Measurements from ENCODE around the gene GRB10. TPM values are rescaled to one million over a fixed set of nuclear protein-coding genes. Genes with fewer than 3 reads are reported as not detected.

The GRB10 gene
- total RNA-seq, 4 donors from 2014 or later: 54.0 to 69.1 (median 61.6) TPM

DNA sequence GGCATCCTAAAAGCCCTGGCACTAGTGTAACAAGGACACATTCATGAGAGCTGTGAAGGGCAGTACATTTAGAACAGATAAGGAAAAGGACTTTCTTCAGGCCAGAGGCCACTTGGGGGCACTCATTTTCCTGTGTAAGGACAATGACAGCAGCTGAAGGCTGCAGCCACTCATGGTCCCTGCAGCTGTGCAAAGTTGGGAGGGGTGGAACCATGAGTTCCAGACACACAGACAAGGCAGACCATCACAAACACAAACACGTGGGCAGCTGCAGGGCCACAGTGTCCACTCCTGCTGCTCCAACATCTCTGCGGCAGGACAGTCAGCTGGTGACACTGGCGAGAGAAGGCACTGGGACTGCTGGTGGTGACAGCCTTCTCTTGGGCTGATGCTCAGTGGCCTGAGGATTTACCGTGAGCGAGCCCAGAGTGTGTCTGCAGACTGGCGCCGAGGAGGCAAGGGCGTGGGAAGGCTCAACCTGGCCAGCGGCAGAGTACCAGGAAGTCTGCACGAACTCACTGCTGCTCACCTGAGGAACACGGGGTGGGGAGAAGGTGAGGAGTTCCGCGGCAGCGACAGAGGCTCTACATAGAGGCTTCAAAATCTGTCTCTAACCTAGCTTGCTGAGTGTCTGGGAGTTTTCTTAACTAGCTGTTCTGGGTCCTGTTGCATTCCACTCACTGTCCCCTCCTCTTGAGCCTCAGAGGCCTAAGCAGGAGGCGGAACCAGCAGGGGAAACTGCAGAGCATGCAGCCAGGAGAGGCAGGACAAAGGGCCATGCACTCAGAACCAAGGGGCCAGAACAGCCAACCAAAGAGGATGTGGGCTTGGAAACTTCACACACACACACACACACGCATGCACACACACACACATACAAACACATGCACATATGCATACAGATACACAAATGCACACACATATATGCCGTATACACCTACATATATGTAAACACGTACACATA is 141.0 kb downstream of the GRB10 start:
- Histone ChIP-seq H3K36me3 (peaks cover 0 to 15% (median 0%) of the 10 kb centered on the region in 4 donors), H3K4me3 (no peak overlapping the region), H3K27ac (replicated peaks in 1 of 4) (no peak overlapping the region), H3K4me1 (peaks cover 0 to 5% (median 2%) of the 10 kb centered on the region in 4 donors), H3K9me3 (no peaks in the 10 kb centered on the region), H3K27me3 (no peaks in the 10 kb centered on the region)
- 88% methylated on average over 14 of the region's 18 CpGs for WGBS
- no peak for DNase-seq (ENCODE audit: extremely low spot score)
- intact Hi-C loops (cut with DNase I): no loop called here
- TF ChIP-seq CTCF (IDR thresholded peaks at IDR 0.05) (peak in 1 of 3 experiments; percentile 5), POLR2A (IDR thresholded peaks at IDR 0.05; ENCODE audit: low read depth) (no peak), POLR2AphosphoS5 (IDR thresholded peaks at IDR 0.05) (no peak)

- no peak for DNase-seq (ENCODE audit: extremely low spot score)
- Histone ChIP-seq H3K4me3 (no peak overlapping the region), H3K4me1 (peaks cover 0 to 5% (median 2%) of the 10 kb centered on the region in 4 donors), H3K36me3 (peaks cover 0 to 15% (median 0%) of the 10 kb centered on the region in 4 donors), H3K27ac (replicated peaks in 1 of 4) (no peak overlapping the region), H3K9me3 (no peaks in the 10 kb centered on the region), H3K27me3 (no peaks in the 10 kb centered on the region)
- intact Hi-C loops (cut with DNase I): no loop called here
- TF ChIP-seq CTCF (IDR thresholded peaks at IDR 0.05) (no peak), EP300 (IDR thresholded peaks at IDR 0.05) (no peak), POLR2AphosphoS5 (IDR thresholded peaks at IDR 0.05) (no peak), POLR2A (IDR thresholded peaks at IDR 0.05; ENCODE audit: low read depth) (no peak)
- 83% methylated on average over 7 of the region's 7 CpGs for WGBS
Measured at GRCh38 chr7:50640779-50641178, 141.9 kb downstream of the GRB10 start.

- TF ChIP-seq EP300 (IDR thresholded peaks at IDR 0.05) (no peak), CTCF (IDR thresholded peaks at IDR 0.05) (no peak), POLR2AphosphoS5 (IDR thresholded peaks at IDR 0.05) (no peak), POLR2A (IDR thresholded peaks at IDR 0.05; ENCODE audit: low read depth) (no peak)
- 93% methylated on average over 2 of the region's 2 CpGs for WGBS
- H3K4me1 ChIP-seq: peaks cover 0 to 5% (median 2%) of the 10 kb centered on the region in 4 donors
- intact Hi-C loops (cut with DNase I): no loop called here
- no peak overlapping the region for H3K27ac ChIP-seq (replicated peaks in 1 of 4)
- peaks cover 0 to 15% (median 0%) of the 10 kb centered on the region in 4 donors for H3K36me3 ChIP-seq
- H3K27me3 ChIP-seq: no peaks in the 10 kb centered on the region
- no peak for DNase-seq (ENCODE audit: extremely low spot score)
- H3K4me3 ChIP-seq: no peak overlapping the region
- no peaks in the 10 kb centered on the region for H3K9me3 ChIP-seq
Measured at GRCh38 chr7:50640256-50640655, 142.4 kb downstream of the GRB10 start.

DNA sequence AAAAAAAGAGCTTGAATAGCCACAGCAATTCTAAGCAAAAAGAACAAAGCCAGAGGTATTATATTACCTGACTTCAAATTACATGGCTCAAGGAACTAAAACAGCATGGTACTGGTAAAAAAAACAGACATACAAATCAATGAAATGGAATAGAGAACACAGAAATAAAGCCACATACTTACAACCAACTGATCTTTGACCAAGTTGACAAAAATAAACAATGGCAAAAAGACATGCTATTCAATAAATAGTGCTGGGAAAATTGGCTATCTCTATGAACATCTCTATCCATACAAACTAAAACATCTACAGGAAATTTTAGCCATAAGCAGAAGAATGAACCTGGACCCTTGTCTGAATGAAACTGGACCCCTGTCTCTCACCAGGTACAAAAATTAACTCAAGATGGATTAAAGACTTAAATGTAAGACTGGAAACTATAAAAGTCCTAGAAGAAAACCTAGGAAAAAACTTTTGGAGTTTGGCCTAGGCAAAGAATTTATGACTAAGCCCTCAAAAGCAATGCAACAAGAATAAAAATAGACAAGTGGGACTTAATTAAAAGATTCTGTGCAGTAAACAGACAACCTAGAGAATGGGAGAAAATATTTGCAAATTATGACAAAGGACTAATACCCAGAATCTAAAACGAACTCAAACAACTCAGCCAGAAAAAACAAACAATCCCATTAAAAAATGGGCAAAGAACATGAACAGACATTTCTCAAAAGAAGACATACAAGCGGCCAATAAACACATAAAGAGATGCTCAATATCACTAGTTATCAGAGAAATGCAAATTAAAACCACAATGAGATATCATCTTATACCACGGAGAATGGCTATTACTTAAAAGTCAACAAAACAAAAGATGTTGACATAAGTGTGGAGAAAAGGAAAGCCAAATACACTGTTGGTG is 144.7 kb downstream of the GRB10 start:
- Histone ChIP-seq H3K4me3 (no peak overlapping the region), H3K36me3 (peaks cover 0 to 15% (median 0%) of the 10 kb centered on the region in 4 donors), H3K4me1 (peaks cover under 1 to 6% (median 4%) of the 10 kb centered on the region in 4 donors), H3K27ac (replicated peaks in 1 of 4) (no peak overlapping the region), H3K27me3 (no peaks in the 10 kb centered on the region), H3K9me3 (no peaks in the 10 kb centered on the region)
- no peak for DNase-seq (ENCODE audit: extremely low spot score)
- WGBS: 60% methylated on average over 3 of the region's 3 CpGs
- TF ChIP-seq POLR2A (IDR thresholded peaks at IDR 0.05; ENCODE audit: low read depth): no peak
- no peak for TF ChIP-seq EP300 (IDR thresholded peaks at IDR 0.05)
- intact Hi-C loops (cut with DNase I): no loop called here
